IMR-90 (cell line): Measurements from ENCODE around the gene RHBDF1. TPM values are rescaled to one million over a fixed set of nuclear protein-coding genes. Genes with fewer than 3 reads are reported as not detected.

Source experiments
- ATAC-seq: fragments of 200-7000 bp; cut with Tn5 transposase; 2 replicates; pipeline ENCODE4 v1.9.1; 2020; ENCODE audit warnings: low read depth, mild to moderate bottlenecking, moderate library complexity
- BruUV-seq: library from RNA; stranded (reverse); fragments of 400-500 nt; replicated peaks from 2 replicates; lab custom pipeline; 2021; lab: Mats Ljungman, UMichigan
- CTCF ChIA-PET: fragments of 300-600 bp; formaldehyde crosslinking; extraction: SDS; loops from one replicate; lab custom pipeline; 2021; ENCODE audit warnings: antibody characterized with exemption; lab: Yijun Ruan, JAX
- POLR2A ChIA-PET: fragments of 300-600 bp; sonication (Branson Sonifier 250); formaldehyde crosslinking; loops from one replicate; lab custom pipeline; 2022; ENCODE audit warnings: antibody characterized with exemption; ENCODE audit not compliant: unreplicated experiment; lab: Charles Lee
- DNase-seq: peaks from one replicate; pipeline ENCODE4 v3.0.0; 2013
- H2AFZ ChIP-seq: replicated peaks from 2 replicates; pipeline ENCODE3; 2013; ENCODE audit warnings: low read length, mild to moderate bottlenecking; ENCODE audit not compliant: poor library complexity
- H2AK5ac ChIP-seq: 2 replicates; pipeline ENCODE4 v1.6.1; 2013; ENCODE audit warnings: low read depth, low read length, inconsistent platforms
- H2AK9ac ChIP-seq: replicated peaks from 2 replicates; pipeline ENCODE3; 2013; ENCODE audit warnings: mild to moderate bottlenecking, low read depth, low read length, moderate library complexity; ENCODE audit not compliant: poor library complexity
- H2BK120ac ChIP-seq: 2 replicates; pipeline ENCODE4 v1.6.1; 2013; ENCODE audit warnings: low read depth, low read length, inconsistent platforms
- H2BK15ac ChIP-seq: 3 replicates; pipeline ENCODE4 v1.6.1; 2013; ENCODE audit warnings: low read depth, low read length, inconsistent platforms
- H2BK20ac ChIP-seq: 2 replicates; pipeline ENCODE4 v1.6.1; 2013; ENCODE audit warnings: low read depth, mild to moderate bottlenecking, inconsistent platforms, low read length, moderate library complexity
- H2BK5ac ChIP-seq: 2 replicates; pipeline ENCODE4 v1.6.1; 2013; ENCODE audit warnings: mild to moderate bottlenecking, low read depth, low read length, inconsistent platforms; ENCODE audit not compliant: poor library complexity, severe bottlenecking
- H3K14ac ChIP-seq: replicated peaks from 2 replicates; pipeline ENCODE4 v1.6.1; 2013; ENCODE audit warnings: low read depth, low read length, inconsistent platforms
- H3K18ac ChIP-seq: 2 replicates; pipeline ENCODE4 v1.6.1; 2013; ENCODE audit warnings: low read depth, low read length, control low read depth
- H3K23ac ChIP-seq: 2 replicates; pipeline ENCODE4 v1.6.1; 2013; ENCODE audit warnings: low read depth, low read length, inconsistent platforms
- H3K27ac ChIP-seq: 2 replicates; pipeline ENCODE4 v1.5.1; 2013; ENCODE audit warnings: mild to moderate bottlenecking, control low read depth, low read length; ENCODE audit not compliant: insufficient read depth
- H3K27me3 ChIP-seq: 2 replicates; pipeline ENCODE4 v1.6.1; 2013; ENCODE audit warnings: low read length; ENCODE audit not compliant: control insufficient read depth, insufficient read depth
- H3K36me3 ChIP-seq: 2 replicates; pipeline ENCODE4 v1.6.1; 2013; ENCODE audit warnings: low read length, mixed read lengths; ENCODE audit not compliant: control insufficient read depth, insufficient read depth
- H3K4ac ChIP-seq: 2 replicates; pipeline ENCODE4 v1.6.1; 2013; ENCODE audit warnings: low read depth, low read length, inconsistent platforms
- H3K4me1 ChIP-seq: 2 replicates; pipeline ENCODE4 v1.6.1; 2013; ENCODE audit warnings: low read length, mixed read lengths; ENCODE audit not compliant: control insufficient read depth, insufficient read depth
- H3K4me2 ChIP-seq: 2 replicates; pipeline ENCODE4 v1.6.1; 2013; ENCODE audit warnings: low read depth, mild to moderate bottlenecking, control low read depth, low read length, moderate library complexity
- H3K4me3 ChIP-seq: 2 replicates; pipeline ENCODE4 v1.5.1; 2013; ENCODE audit warnings: low read depth, mild to moderate bottlenecking, control low read depth, low read length, moderate library complexity; ENCODE audit not compliant: insufficient read depth
- H3K56ac ChIP-seq: 2 replicates; pipeline ENCODE4 v1.6.1; 2013; ENCODE audit warnings: low read length, inconsistent platforms; ENCODE audit not compliant: insufficient read depth; ENCODE audit errors: extremely low read depth
- H3K79me1 ChIP-seq, 2 experiments: 2 replicates each; pipeline ENCODE4 v1.6.1; 2013; ENCODE audit warnings: low read length in 2 of 2, inconsistent platforms in 1 of 2, low read depth in 1 of 2
- H3K9ac ChIP-seq: 2 replicates; pipeline ENCODE4 v1.6.1; 2013; ENCODE audit warnings: low read depth, low read length, control low read depth
- H3K9me1 ChIP-seq: 2 replicates; pipeline ENCODE4 v1.6.1; 2013; ENCODE audit warnings: low read length, inconsistent platforms; ENCODE audit not compliant: insufficient read depth
- H3K9me3 ChIP-seq: 2 replicates; pipeline ENCODE4 v1.6.1; 2013; ENCODE audit warnings: low read length; ENCODE audit not compliant: control insufficient read depth, insufficient read depth
- H4K20me1 ChIP-seq: 2 replicates; pipeline ENCODE4 v1.6.1; 2013; ENCODE audit warnings: low read length, inconsistent platforms; ENCODE audit not compliant: insufficient read depth
- H4K5ac ChIP-seq: 2 replicates; pipeline ENCODE4 v1.6.1; 2013; ENCODE audit warnings: mild to moderate bottlenecking, low read depth, low read length, control low read depth
- H4K8ac ChIP-seq, 2 experiments: 2 replicates each; pipeline ENCODE4 v1.6.1; 2013; ENCODE audit warnings: low read depth in 2 of 2, low read length in 2 of 2, control low read depth in 1 of 2, inconsistent platforms in 1 of 2
- H4K91ac ChIP-seq: 2 replicates; pipeline ENCODE4 v1.6.1; 2013; ENCODE audit warnings: low read depth, low read length, inconsistent platforms; ENCODE audit not compliant: insufficient read depth
- BHLHE40 ChIP-seq: fragments of 150-350 bp; IDR thresholded peaks from 2 replicates; pipeline ENCODE4 v1.6.1; 2016; ENCODE audit warnings: mild to moderate bottlenecking, low read depth, low read length
- CEBPB ChIP-seq: IDR thresholded peaks from 2 replicates; pipeline ENCODE4 v1.6.1; 2012; ENCODE audit warnings: low read depth, low read length, improper control_type of control experiment
- MAFK ChIP-seq: IDR thresholded peaks from 2 replicates; pipeline ENCODE4 v1.6.1; 2012; ENCODE audit warnings: low read depth, low read length, improper control_type of control experiment
- NFE2L2 ChIP-seq: fragments of 150-350 bp; IDR thresholded peaks from 2 replicates; pipeline ENCODE4 v1.6.1; 2016; ENCODE audit warnings: low read depth, mild to moderate bottlenecking, low read length
- POLR2A ChIP-seq: IDR thresholded peaks from 2 replicates; pipeline ENCODE4 v1.6.1; 2012; ENCODE audit warnings: mild to moderate bottlenecking, low read depth, low read length
- RCOR1 ChIP-seq: IDR thresholded peaks from 2 replicates; pipeline ENCODE4 v1.6.1; 2012; ENCODE audit warnings: mild to moderate bottlenecking, low read length, improper control_type of control experiment; ENCODE audit not compliant: insufficient replicate concordance
- SMC3 ChIP-seq: fragments of 150-350 bp; IDR thresholded peaks from 2 replicates; pipeline ENCODE4 v1.6.1; 2016; ENCODE audit warnings: low read depth, mild to moderate bottlenecking, antibody characterized with exemption, low read length, moderate library complexity
- WGBS, 2 experiments: methylation state at CpG; one replicate each; pipeline versions ENCODE4 v1.1.5 to v1.1.7; 2013; ENCODE audit warnings: missing lambda C conversion rate in 2 of 2; ENCODE audit not compliant: insufficient read length in 1 of 2; ENCODE audit errors: extremely low coverage in 2 of 2; 5-methylcytosine and 5-hydroxymethylcytosine counted together
- dilution Hi-C: fragments of 300-500 bp; cut with HindIII; formaldehyde crosslinking; loops from one replicate; pipeline ENCODE4 v1.14.3; 2018; ENCODE audit warnings: low sequenced_read_pairs; ENCODE audit not compliant: unreplicated experiment
- in situ Hi-C: fragments of 300-500 bp; cut with MboI; formaldehyde crosslinking; loops from 3 replicates; pipeline ENCODE4 v1.14.3; 2019; ENCODE audit warnings: low sequenced_read_pairs, inconsistent platforms, mixed read lengths
- intact Hi-C: fragments of 100-400 bp; cut with micrococcal nuclease; formaldehyde crosslinking; loops from 2 replicates; pipeline ENCODE4 v1.10.0; 2022
- polyA plus RNA-seq, 3 experiments: library from polyadenylated mRNA; depleted of rRNA; stranded (reverse); fragments of >200 nt; gene quantifications; 2 replicates each; pipeline ENCODE4 v1.2.3, GENCODE V29; 2012; ENCODE audit warnings: low replicate concordance in 1 of 3
- total RNA-seq: library from RNA; depleted of rRNA; stranded (reverse); fragments of >200 nt; gene quantifications from 2 replicates; pipeline ENCODE4 v1.2.3, GENCODE V29; 2012
- TF ChIP-seq, protein P1 (sequence below): fragments of 150-350 bp; IDR thresholded peaks from 2 replicates; pipeline ENCODE4 v1.6.1; 2016; ENCODE audit warnings: low read depth, mild to moderate bottlenecking, low read length, moderate library complexity, borderline replicate concordance
- TF ChIP-seq, protein P2 (sequence below): fragments of 150-350 bp; IDR thresholded peaks from 2 replicates; pipeline ENCODE4 v1.6.1; 2017; ENCODE audit warnings: mild to moderate bottlenecking, antibody characterized with exemption, low read length, low read depth

RHBDF1 gene
- total and polyA plus RNA-seq, 2 of the 4 experiments (the other 2 are of a cell fraction) = 13.8 to 86.6 TPM

DNA sequence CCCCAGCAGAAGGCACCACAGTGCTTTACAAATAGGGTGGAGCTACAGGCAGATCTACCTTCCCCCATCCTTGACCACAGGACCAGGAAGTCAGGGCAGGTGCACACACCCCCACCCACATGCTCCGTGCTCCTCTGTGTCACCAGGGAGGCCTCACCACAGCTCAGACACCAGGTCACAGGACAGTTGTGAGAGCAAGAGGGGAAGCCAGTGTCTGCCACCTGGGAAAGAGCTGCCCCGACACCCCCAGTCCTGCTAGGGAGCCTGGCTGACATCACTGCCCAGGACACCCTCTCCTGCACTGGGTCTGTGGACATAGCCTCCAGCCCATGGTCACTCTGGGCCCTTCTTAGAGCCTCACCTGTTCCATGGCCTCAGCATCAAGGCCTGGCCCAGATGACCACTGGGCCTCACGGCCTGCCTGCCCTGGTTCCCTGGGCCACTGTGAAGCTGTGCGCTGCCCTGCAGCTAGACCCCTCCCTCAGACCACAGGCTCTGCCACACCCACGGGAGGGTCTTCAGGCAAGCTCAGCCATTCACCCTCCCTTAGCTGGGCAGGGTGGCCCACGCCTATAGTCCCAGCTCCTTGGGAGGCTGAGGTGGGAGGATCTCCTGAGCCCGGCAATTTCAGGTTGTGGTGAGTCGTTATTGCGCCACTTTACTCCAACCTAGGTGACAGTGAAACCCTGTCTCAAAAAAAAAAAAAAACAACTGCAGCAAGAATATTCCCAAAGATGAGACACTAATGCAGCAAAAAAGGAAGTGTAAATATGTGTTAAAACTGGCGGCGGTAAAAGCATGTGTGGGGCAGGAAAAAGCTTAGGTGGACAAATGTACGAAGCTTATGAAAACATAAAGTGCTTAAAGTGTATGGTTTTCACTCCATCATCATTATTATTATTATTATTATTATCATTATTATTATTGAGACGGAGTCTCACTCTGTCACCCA is 33.2 kb downstream of the RHBDF1 start:
- Histone ChIP-seq H3K9me3 (no peaks in the 10 kb centered on the region), H3K4me3 (no peak overlapping the region), H2BK15ac (no peak overlapping the region), H4K20me1 (no peaks in the 10 kb centered on the region), H3K4ac (no peak overlapping the region), H2AFZ (no peak overlapping the region), H2BK120ac (no peak overlapping the region), H2AK9ac (no peak overlapping the region), H2BK5ac (no peak overlapping the region), H3K23ac (no peak overlapping the region), H3K18ac (no peak overlapping the region), H3K9ac (no peak overlapping the region), H3K27ac (no peak overlapping the region), H3K36me3 (peaks cover 8% of the 10 kb centered on the region), H3K27me3 (no peaks in the 10 kb centered on the region), H3K56ac (no peak overlapping the region), H4K5ac (no peak overlapping the region), H4K8ac (no peak overlapping the region), H2BK20ac (no peak overlapping the region), H2AK5ac (no peak overlapping the region), H3K79me1 (no peaks in the 10 kb centered on the region), H3K9me1 (peaks cover 3% of the 10 kb centered on the region), H3K4me1 (peaks cover 1% of the 10 kb centered on the region; the same call in 1 of the 2 replicates), H3K4me2 (no peak overlapping the region), H4K91ac (no peak overlapping the region), H3K14ac (no peak overlapping the region)
- intact Hi-C loops = no loop called here
- TF ChIP-seq NFE2L2 (no peak), MAFK (no peak), SMC3 (no peak), RCOR1 (no peak), POLR2A (no peak), BHLHE40 (no peak), CEBPB (peak; percentile 63; the same call in 1 of the 2 replicates)
- TF ChIP-seq, protein P1, sequence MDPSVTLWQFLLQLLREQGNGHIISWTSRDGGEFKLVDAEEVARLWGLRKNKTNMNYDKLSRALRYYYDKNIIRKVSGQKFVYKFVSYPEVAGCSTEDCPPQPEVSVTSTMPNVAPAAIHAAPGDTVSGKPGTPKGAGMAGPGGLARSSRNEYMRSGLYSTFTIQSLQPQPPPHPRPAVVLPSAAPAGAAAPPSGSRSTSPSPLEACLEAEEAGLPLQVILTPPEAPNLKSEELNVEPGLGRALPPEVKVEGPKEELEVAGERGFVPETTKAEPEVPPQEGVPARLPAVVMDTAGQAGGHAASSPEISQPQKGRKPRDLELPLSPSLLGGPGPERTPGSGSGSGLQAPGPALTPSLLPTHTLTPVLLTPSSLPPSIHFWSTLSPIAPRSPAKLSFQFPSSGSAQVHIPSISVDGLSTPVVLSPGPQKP = no peak
- TF ChIP-seq, protein P2, sequence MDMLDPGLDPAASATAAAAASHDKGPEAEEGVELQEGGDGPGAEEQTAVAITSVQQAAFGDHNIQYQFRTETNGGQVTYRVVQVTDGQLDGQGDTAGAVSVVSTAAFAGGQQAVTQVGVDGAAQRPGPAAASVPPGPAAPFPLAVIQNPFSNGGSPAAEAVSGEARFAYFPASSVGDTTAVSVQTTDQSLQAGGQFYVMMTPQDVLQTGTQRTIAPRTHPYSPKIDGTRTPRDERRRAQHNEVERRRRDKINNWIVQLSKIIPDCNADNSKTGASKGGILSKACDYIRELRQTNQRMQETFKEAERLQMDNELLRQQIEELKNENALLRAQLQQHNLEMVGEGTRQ = no peak
- no TSS peak for BruUV-seq
- ATAC-seq (no peak), DNase-seq (no peak)
- POLR2A ChIA-PET = no interaction called here
- CTCF ChIA-PET = no interaction called here
- dilution Hi-C loops = no loop called here
- in situ Hi-C loops = no loop called here
- WGBS, 2 experiments = 100% methylated on average over 1 of the region's 13 CpGs; no CpG with 5 or more reads in 1 of the 2 experiments
